A549 treated with Mapracorat at 1 μM for 4 hours (cell line): ENCODE results near the gene ZFAND2B. TPM values are rescaled to one million over a fixed set of nuclear protein-coding genes. Genes with fewer than 3 reads are reported as not detected.

Experiments
- total RNA-seq: library from RNA; stranded (reverse); fragments of 200-300 nt; extraction: Qiagen RNA extraction; gene quantifications from 5 replicates; pipeline ENCODE4 v1.2.3, GENCODE V29; 2022

Gene ZFAND2B
- 17.4 to 22.2 TPM (median 21.2 TPM) in 5 replicates for total RNA-seq

DNA sequence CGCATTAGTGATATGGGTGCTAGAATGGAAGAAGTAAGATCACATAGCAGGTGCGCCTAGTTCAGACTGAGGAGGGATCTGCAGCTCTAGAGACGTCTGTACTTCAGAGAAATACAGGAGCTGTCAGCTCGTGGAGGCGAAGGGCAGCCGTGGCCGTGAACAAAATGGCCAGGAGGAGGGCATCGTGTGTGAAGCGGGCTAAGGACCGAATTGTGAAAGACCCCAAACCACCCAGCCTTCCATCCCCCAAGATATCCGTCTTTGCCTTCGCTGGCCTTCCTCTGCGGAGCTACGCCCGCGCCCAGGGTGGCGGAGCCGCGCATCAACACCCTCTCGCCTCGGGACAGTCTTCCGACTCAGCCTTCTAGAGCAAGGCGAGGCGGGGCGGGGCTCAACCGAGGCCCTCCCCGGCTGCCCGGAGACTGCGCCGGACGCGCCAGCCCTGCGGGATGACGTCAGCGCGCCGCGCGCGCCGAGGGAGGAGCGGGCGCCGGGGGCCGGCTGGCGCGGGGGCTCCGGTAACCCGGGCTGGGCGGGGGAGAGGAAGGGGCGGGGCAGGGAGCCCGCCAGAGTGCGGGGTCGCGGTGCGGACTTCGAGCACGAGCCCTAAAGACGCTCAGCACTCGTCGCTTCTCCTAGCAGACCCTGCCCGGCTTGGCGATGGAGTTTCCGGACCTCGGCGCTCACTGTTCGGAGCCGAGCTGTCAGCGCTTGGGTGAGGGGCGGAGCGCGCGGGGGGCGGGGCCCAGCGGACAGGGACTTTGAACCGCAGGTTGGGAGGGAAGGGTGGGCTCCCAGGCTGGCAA lies at the start of gene ZFAND2B:
Gene ZFAND2B, plus strand, starts transcription at position 455 of the 806 bp plus-strand sequence. Its CDS starts 206 bp downstream, at position 661.

DNA sequence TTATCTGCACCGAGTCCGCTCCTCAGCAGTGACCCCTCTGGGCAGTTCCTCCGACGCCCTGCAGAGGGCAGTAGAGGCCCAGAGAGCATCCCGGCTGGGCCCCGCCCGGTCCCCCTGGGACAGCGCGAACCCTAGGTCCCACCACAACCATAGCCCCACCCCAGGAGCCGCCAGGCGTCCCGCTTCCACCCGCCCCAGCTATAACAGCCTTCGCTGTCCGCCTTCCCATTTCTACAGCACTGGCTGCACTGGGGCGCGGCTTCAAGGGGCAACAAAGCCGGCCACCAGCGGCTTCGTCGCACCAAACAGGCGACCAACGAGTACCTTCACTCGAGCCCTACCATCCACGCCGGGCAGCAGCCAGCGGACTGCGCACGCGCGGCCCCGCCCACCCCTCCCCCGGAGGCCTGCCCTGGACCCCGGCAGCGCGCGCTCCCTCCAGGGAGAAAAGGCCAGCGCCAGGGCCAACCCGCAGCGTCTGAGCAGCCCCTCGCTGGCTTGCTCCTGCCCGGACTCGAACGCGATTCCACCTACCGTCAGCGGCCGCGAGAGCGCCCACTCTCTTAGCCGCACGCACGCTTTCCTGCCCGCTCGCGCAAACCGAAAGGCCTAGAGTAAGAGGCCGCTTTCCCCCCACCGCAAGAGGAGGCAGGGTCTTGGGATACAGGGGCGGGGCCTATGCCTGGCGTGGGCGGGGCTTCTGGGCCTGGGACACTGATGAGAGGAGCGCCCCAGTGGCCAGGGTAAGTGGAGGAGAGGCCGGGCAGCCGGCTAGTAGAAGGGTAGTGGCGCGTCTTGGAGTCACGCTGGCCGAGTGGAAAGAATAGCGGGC lies 46.2 kb upstream of the ZFAND2B start, which contains the start of gene NHEJ1:
Gene NHEJ1, minus strand, starts transcription at position 630 of the 832 bp plus-strand sequence. CDS start 2,453 bp downstream, outside the sequence.

GRCh38 chr2:219169930-219170654 lies 36.5 kb upstream of the ZFAND2B start, which contains the start of gene SLC23A3:
TSS of gene SLC23A3 (minus strand) at chr2:219170029. CDS start at chr2:219169984, 45 bp downstream.

DNA sequence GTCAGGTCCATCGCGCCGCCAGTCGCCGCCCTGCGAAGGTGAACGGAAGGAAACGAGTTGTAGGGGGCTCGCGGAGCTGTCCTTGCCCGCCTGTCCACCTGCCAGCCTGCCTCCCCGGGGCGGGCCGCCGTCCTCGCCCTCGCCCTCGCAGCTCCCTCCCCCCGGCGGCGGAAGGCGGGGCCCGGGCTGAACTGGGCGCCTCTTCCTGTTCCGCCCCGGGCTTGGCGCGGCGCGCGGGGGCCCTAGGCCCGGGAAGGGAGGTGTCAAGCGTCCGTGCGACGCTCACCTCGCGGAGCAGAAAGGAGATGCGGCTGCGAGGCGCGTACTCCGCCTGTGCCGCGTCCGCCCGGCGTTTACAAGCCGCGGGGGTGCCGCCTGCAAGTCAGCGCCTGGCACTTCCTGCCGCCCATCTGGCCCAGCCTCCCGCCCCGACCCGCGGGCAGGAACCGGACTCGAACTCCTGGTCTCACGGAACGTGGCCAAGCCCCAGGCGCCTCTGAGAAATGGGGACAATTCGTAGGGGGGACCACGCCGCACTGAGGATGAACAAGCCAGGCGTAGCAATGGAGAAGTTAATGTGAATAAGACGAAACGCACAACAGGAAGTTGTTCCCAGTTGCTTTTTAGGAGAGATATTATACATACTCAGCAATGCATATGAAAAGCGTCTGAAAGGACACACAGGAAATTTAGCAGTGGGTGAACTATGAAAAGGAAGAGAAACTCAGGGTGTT lies 29.6 kb upstream of the ZFAND2B start, which contains the start of gene CNPPD1:
Gene CNPPD1, minus strand, starts transcription at position 108 of the 734 bp plus-strand sequence. Its CDS starts 97 bp downstream, at position 11.

DNA sequence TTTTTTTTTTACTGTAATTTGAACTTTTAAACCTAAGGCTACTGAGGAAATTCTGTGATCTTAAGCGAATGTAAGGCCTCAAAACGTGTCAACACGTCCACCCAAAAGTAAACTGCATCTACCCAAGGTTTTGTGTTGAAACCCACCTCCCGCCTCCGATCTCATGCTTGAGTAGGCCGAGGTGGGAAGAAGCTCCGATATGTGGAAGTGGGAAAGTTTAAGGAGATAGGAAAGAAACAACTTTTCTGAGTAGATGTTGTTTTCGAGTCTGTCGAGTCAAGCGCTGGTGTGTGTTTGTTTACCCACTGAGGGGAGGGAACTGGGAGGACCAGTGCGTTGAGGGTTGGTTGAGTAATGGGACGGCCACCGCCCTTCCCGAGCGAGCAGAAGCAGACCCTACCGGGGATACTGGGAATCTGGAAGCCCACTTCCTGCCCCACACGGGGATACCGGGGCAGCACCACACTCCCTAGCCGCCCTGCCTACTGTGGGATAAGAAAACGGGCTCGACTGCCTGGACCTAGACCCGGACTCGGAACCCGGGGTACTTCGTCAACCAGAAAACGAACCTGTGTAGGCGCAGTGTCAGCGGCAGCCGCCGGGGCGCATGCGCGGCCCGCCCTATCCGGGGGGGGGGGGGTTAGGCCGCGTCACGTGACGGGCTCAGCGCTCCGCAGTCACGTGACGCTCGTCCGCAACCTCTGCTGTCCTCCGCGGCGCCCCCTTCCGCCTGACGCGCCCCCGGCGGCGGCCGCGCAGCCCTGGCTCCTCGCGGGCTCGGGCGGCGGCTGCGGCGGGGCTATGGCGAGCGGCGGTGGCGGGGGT lies 28.8 kb upstream of the ZFAND2B start, which contains the start of gene RETREG2:
Gene RETREG2, plus strand, starts transcription at position 724 of the 825 bp plus-strand sequence. Its CDS starts 78 bp downstream, at position 802.

GRCh38 chr2:219218732-219219701 lies 12.4 kb downstream of the ZFAND2B start, which contains the start of gene ABCB6:
TSS of gene ABCB6 (minus strand) at chr2:219218958. CDS start at chr2:219218673, 285 bp downstream.

GRCh38 chr2:219229305-219230058 lies 22.9 kb downstream of the ZFAND2B start, which contains the start of the genes ANKZF1 and ATG9A:
TSS of gene ANKZF1 (plus strand) at chr2:219229806. CDS start at chr2:219230258, 452 bp downstream.
TSS of gene ATG9A (minus strand) at chr2:219229636. CDS start at chr2:219228024, 1,612 bp downstream.

DNA sequence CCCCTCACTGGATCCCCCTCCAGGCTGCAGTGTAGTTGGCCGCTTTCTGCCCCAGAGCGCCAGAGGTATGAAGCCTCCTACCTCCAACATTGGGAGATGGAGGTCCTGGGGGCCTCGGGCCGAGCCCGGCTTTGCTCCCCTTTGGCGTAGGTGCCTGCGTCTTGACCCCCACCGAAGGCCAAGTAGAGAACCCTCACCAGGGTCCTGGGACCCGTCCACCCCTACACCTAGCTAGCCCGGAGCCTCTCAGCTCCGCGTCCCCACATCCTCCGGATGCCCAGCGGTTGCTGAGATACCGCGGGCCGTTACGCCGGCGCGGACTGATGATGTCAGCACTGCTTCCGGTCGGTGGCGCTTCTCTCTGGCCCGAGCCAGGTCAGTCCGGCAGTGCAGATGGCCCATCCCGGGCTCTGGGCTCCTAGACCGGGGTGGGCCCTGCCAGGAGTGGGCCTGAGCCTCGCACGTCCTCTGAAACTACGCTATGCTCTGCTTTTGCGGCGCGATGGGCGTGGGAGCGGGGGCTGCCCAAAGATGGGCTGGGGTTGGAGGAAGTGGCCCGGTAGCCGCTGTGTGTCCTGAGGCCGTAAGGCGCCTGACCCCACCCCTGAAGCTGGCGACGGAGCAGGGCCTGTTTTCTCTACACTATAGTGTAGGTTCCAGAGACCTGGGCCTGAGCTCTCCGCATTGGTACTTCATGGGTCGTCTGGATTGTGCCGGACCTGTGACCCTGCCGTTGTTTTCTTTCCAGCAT lies 38.7 kb downstream of the ZFAND2B start, which contains the start of the genes GLB1L and STK16:
Gene GLB1L, minus strand, starts transcription at position 297 of the 751 bp plus-strand sequence. CDS start 1,871 bp downstream, outside the sequence.
Gene STK16, plus strand, starts transcription at position 332 of the 751 bp plus-strand sequence. CDS start 521 bp downstream, outside the sequence.

GRCh38 chr2:219252900-219253752 lies 46.5 kb downstream of the ZFAND2B start, which contains the start of gene TUBA4B:
TSS of gene TUBA4B (plus strand) at chr2:219253243. CDS start at chr2:219253408, 165 bp downstream.

GRCh38 chr2:219253753-219254589 lies 47.4 kb downstream of the ZFAND2B start, which contains the start of gene TUBA4A:
TSS of gene TUBA4A (minus strand) at chr2:219253918. CDS start at chr2:219253858, 60 bp downstream.

Other genes with a start within 250 kb of the ZFAND2B start
- gene CDK5R2, start 247.1 kb upstream of the ZFAND2B start, total RNA-seq, result 3.4 to 6.2 TPM (median 4.7 TPM) in 5 replicates
- not detected in 5 replicates for gene FEV, start 221.6 kb upstream of the ZFAND2B start, total RNA-seq
- gene CRYBA2, start 213.4 kb upstream of the ZFAND2B start, total RNA-seq, result not detected in 5 replicates
- 0.12 to 0.48 TPM (median 0.29 TPM) in 5 replicates for gene CFAP65, start 165.3 kb upstream of the ZFAND2B start, total RNA-seq
- gene IHH, start 145.9 kb upstream of the ZFAND2B start, total RNA-seq, result 0.30 to 0.89 TPM (median 0.53 TPM) in 5 replicates
- 15.0 to 17.9 TPM (median 17.1 TPM) in 5 replicates for gene NHEJ1, start 46.0 kb upstream of the ZFAND2B start, total RNA-seq
- gene SLC23A3, start 36.8 kb upstream of the ZFAND2B start, total RNA-seq, result 0.59 to 1.1 TPM (median 0.86 TPM) in 5 replicates
- gene CNPPD1, start 29.9 kb upstream of the ZFAND2B start, total RNA-seq, result 37.5 to 49.4 TPM (median 49.0 TPM) in 5 replicates
- 58.9 to 86.5 TPM (median 84.0 TPM) in 5 replicates for gene RETREG2, start 28.5 kb upstream of the ZFAND2B start, total RNA-seq
- gene ABCB6, start 12.2 kb downstream of the ZFAND2B start, total RNA-seq, result 20.0 to 39.6 TPM (median 30.0 TPM) in 5 replicates
- 38.4 to 49.5 TPM (median 43.9 TPM) in 5 replicates for gene ATG9A, start 22.9 kb downstream of the ZFAND2B start, total RNA-seq
- gene ANKZF1, start 23.0 kb downstream of the ZFAND2B start, total RNA-seq, result 13.6 to 19.8 TPM (median 16.9 TPM) in 5 replicates
- 5.3 to 7.4 TPM (median 5.5 TPM) in 5 replicates for gene GLB1L, start 38.7 kb downstream of the ZFAND2B start, total RNA-seq
- gene STK16, start 38.7 kb downstream of the ZFAND2B start, total RNA-seq, result 28.7 to 32.1 TPM (median 29.8 TPM) in 5 replicates
- gene TUBA4B, start 46.5 kb downstream of the ZFAND2B start, total RNA-seq, result 0.13 to 0.28 TPM (median 0.18 TPM) in 4 of 5 replicates, not detected in the other
- gene TUBA4A, start 47.1 kb downstream of the ZFAND2B start, total RNA-seq, result 250 to 402 TPM (median 282 TPM) in 5 replicates
- 32.8 to 43.6 TPM (median 40.5 TPM) in 5 replicates for gene DNAJB2, start 72.6 kb downstream of the ZFAND2B start, total RNA-seq
- gene PTPRN, start 102.6 kb downstream of the ZFAND2B start, total RNA-seq, result 1.1 to 1.8 TPM (median 1.3 TPM) in 5 replicates
- not detected in 5 replicates for gene RESP18, start 126.0 kb downstream of the ZFAND2B start, total RNA-seq
- 60.0 to 70.4 TPM (median 63.8 TPM) in 5 replicates for gene DNPEP, start 181.1 kb downstream of the ZFAND2B start, total RNA-seq
- gene DES, start 211.6 kb downstream of the ZFAND2B start, total RNA-seq, result 0.07 to 0.39 TPM (median 0.24 TPM) in 5 replicates
- gene SPEG, start 228.1 kb downstream of the ZFAND2B start, total RNA-seq, result 6.6 to 11.2 TPM (median 7.6 TPM) in 5 replicates